Karpas-422 (cell line): ENCODE results near the gene RFXANK. TPM values are rescaled to one million over a fixed set of nuclear protein-coding genes. Genes with fewer than 3 reads are reported as not detected.

Experiments used
- DNase-seq: peaks from one replicate; pipeline ENCODE4 v3.0.0-alpha.2; 2015
- H2AFZ ChIP-seq: fragments of 200-600 bp; sonication (generic); 2 replicates; pipeline ENCODE4 v1.6.1; 2014; ENCODE audit warnings: antibody characterized with exemption, low read length, mixed read lengths
- H3K27ac ChIP-seq: fragments of 200-600 bp; sonication (generic); 2 replicates; pipeline ENCODE4 v1.5.1; 2014; ENCODE audit warnings: mild to moderate bottlenecking, low read length, moderate library complexity
- H3K27me3 ChIP-seq: fragments of 200-600 bp; sonication (generic); 2 replicates; pipeline ENCODE4 v1.6.1; 2014; ENCODE audit warnings: low read length, mixed read lengths
- H3K36me3 ChIP-seq: fragments of 200-600 bp; sonication (generic); 2 replicates; pipeline ENCODE4 v1.6.1; 2014; ENCODE audit warnings: low read length, mixed read lengths; ENCODE audit not compliant: insufficient read depth
- H3K4me1 ChIP-seq: fragments of 200-600 bp; sonication (generic); 2 replicates; pipeline ENCODE4 v1.6.1; 2014; ENCODE audit warnings: mild to moderate bottlenecking, low read length, mixed read lengths
- H3K4me2 ChIP-seq: fragments of 200-600 bp; sonication (generic); 2 replicates; pipeline ENCODE4 v1.6.1; 2014; ENCODE audit warnings: low read length, low read depth, mild to moderate bottlenecking; ENCODE audit not compliant: poor library complexity, severe bottlenecking
- H3K4me3 ChIP-seq: fragments of 200-600 bp; sonication (generic); 2 replicates; pipeline ENCODE4 v1.5.1; 2014; ENCODE audit warnings: mild to moderate bottlenecking, antibody characterized with exemption, low read length, mixed read lengths
- H3K79me2 ChIP-seq: fragments of 200-600 bp; sonication (generic); 2 replicates; pipeline ENCODE4 v1.6.1; 2014; ENCODE audit warnings: mild to moderate bottlenecking, low read length, mixed read lengths
- H3K9ac ChIP-seq: fragments of 200-600 bp; sonication (generic); 2 replicates; pipeline ENCODE4 v1.6.0; 2014; ENCODE audit warnings: low read length
- H3K9me2 ChIP-seq: fragments of 200-600 bp; sonication (generic), shearing (Covaris generic); replicated peaks from 2 replicates; pipeline ENCODE4 v1.6.0; 2014; ENCODE audit warnings: mild to moderate bottlenecking, low read length, moderate library complexity; ENCODE audit not compliant: insufficient read depth
- H3K9me3 ChIP-seq: fragments of 300-700, 200-600 bp; sonication (generic); 2 replicates; pipeline ENCODE4 v1.6.1; 2014; ENCODE audit warnings: low read length, mixed read lengths
- H4K20me1 ChIP-seq: fragments of 200-600 bp; sonication (generic); 2 replicates; pipeline ENCODE4 v1.6.1; 2014; ENCODE audit warnings: mild to moderate bottlenecking, antibody characterized with exemption, low read length, low read depth; ENCODE audit not compliant: insufficient read depth
- small RNA-seq: library from RNA; depleted of rRNA; stranded (forward); fragments of <200 nt; gene quantifications from one replicate; pipeline ENCODE3, GENCODE V24; 2014
- total RNA-seq: library from RNA; depleted of rRNA; stranded (reverse); fragments of >200 nt; shearing (Covaris generic); gene quantifications from 2 replicates; pipeline ENCODE4 v1.2.3, GENCODE V29; 2014; ENCODE audit warnings: low replicate concordance; rRNA removed

Gene RFXANK
- total RNA-seq, 1 experiment from 2014 or later = 176 TPM

GRCh38 chr19:19234220-19234816 is 42.3 kb downstream of the RFXANK start:
- Histone ChIP-seq H3K79me2 (no peaks in the 10 kb centered on the region), H3K9me3 (peaks cover 14% of the 10 kb centered on the region), H3K4me3 (no peak overlapping the region), H3K27ac (no peak overlapping the region), H3K4me2 (no peak overlapping the region), H2AFZ (no peak overlapping the region), H3K4me1 (no peaks in the 10 kb centered on the region), H4K20me1 (no peaks in the 10 kb centered on the region), H3K27me3 (no peaks in the 10 kb centered on the region), H3K36me3 (no peaks in the 10 kb centered on the region), H3K9ac (no peak overlapping the region), H3K9me2 (no peaks in the 10 kb centered on the region)
- DNase-seq = no peak

GRCh38 chr19:19236173-19236572 is 44.1 kb downstream of the RFXANK start:
- no peak overlapping the region for H3K4me3 ChIP-seq
- H3K36me3 ChIP-seq = no peaks in the 10 kb centered on the region
- no peaks in the 10 kb centered on the region for H3K79me2 ChIP-seq
- peaks cover 14% of the 10 kb centered on the region for H3K9me3 ChIP-seq
- H3K9ac ChIP-seq = no peak overlapping the region
- no peak overlapping the region for H2AFZ ChIP-seq
- H3K9me2 ChIP-seq = no peaks in the 10 kb centered on the region
- H3K4me2 ChIP-seq = no peak overlapping the region
- no peaks in the 10 kb centered on the region for H3K4me1 ChIP-seq
- no peak for DNase-seq
- H3K27ac ChIP-seq = no peak overlapping the region
- no peaks in the 10 kb centered on the region for H4K20me1 ChIP-seq
- H3K27me3 ChIP-seq = no peaks in the 10 kb centered on the region

- H3K79me2 ChIP-seq = no peaks in the 10 kb centered on the region
- no peaks in the 10 kb centered on the region for H3K27me3 ChIP-seq
- H3K27ac ChIP-seq = no peak overlapping the region
- no peaks in the 10 kb centered on the region for H3K36me3 ChIP-seq
- peaks cover 14% of the 10 kb centered on the region for H3K9me3 ChIP-seq
- no peak overlapping the region for H2AFZ ChIP-seq
- H3K4me3 ChIP-seq = no peak overlapping the region
- no peak for DNase-seq
- H3K9ac ChIP-seq = no peak overlapping the region
- H4K20me1 ChIP-seq = no peaks in the 10 kb centered on the region
- no peak overlapping the region for H3K4me2 ChIP-seq
- no peaks in the 10 kb centered on the region for H3K4me1 ChIP-seq
- no peaks in the 10 kb centered on the region for H3K9me2 ChIP-seq
These were observed 46.3 kb downstream of the RFXANK start for GRCh38 chr19:19238126-19238894.

GRCh38 chr19:19239675-19240074 is 47.6 kb downstream of the RFXANK start:
- no peak overlapping the region for H2AFZ ChIP-seq
- no peak overlapping the region for H3K4me3 ChIP-seq
- no peaks in the 10 kb centered on the region for H3K79me2 ChIP-seq
- H3K9ac ChIP-seq = no peak overlapping the region
- H3K36me3 ChIP-seq = no peaks in the 10 kb centered on the region
- no peaks in the 10 kb centered on the region for H4K20me1 ChIP-seq
- no peak overlapping the region for H3K27ac ChIP-seq
- H3K4me1 ChIP-seq = no peaks in the 10 kb centered on the region
- no peak overlapping the region for H3K4me2 ChIP-seq
- peaks cover 4% of the 10 kb centered on the region for H3K9me3 ChIP-seq
- no peaks in the 10 kb centered on the region for H3K9me2 ChIP-seq
- H3K27me3 ChIP-seq = no peaks in the 10 kb centered on the region
- no peak for DNase-seq

GRCh38 chr19:19240476-19240875 is 48.4 kb downstream of the RFXANK start:
- no peaks in the 10 kb centered on the region for H3K36me3 ChIP-seq
- H2AFZ ChIP-seq = no peak overlapping the region
- H3K9ac ChIP-seq = no peak overlapping the region
- no peaks in the 10 kb centered on the region for H3K79me2 ChIP-seq
- no peak for DNase-seq
- no peaks in the 10 kb centered on the region for H3K4me1 ChIP-seq
- no peaks in the 10 kb centered on the region for H3K9me2 ChIP-seq
- H3K27ac ChIP-seq = no peak overlapping the region
- H3K9me3 ChIP-seq = peaks cover 3% of the 10 kb centered on the region
- no peaks in the 10 kb centered on the region for H3K27me3 ChIP-seq
- H4K20me1 ChIP-seq = no peaks in the 10 kb centered on the region
- no peak overlapping the region for H3K4me2 ChIP-seq
- no peak overlapping the region for H3K4me3 ChIP-seq

GRCh38 chr19:19250196-19250801 is 58.2 kb downstream of the RFXANK start:
- no peaks in the 10 kb centered on the region for H3K36me3 ChIP-seq
- no peaks in the 10 kb centered on the region for H3K79me2 ChIP-seq

More at GRCh38 chr19:19250196-19250801, 58.2 kb downstream of the RFXANK start:
- Histone ChIP-seq H3K27ac (no peak overlapping the region), H2AFZ (no peak overlapping the region), H3K4me1 (no peaks in the 10 kb centered on the region), H3K9me2 (no peaks in the 10 kb centered on the region), H3K27me3 (no peaks in the 10 kb centered on the region), H3K9ac (no peak overlapping the region), H3K4me3 (no peak overlapping the region), H4K20me1 (no peaks in the 10 kb centered on the region), H3K9me3 (no peaks in the 10 kb centered on the region), H3K4me2 (no peak overlapping the region)
- no peak for DNase-seq

Small RNA genes within 50 kb of the gene (small RNA-seq; reads per million reads assigned to genes)
- not detected for gene RNU6-1028P

Other genes with a start within 250 kb of the RFXANK start
- gene SUGP2, start 158.7 kb upstream of the RFXANK start, total RNA-seq = 71.7 and 74.1 TPM in 2 replicates
- gene ARMC6, start 158.7 kb upstream of the RFXANK start, total RNA-seq = 25.1 and 43.6 TPM in 2 replicates
- gene SLC25A42, start 128.3 kb upstream of the RFXANK start, total RNA-seq = 4.5 and 6.2 TPM in 2 replicates
- gene TMEM161A, start 53.8 kb upstream of the RFXANK start, total RNA-seq = 24.9 and 58.5 TPM in 2 replicates
- 395 and 679 TPM in 2 replicates for gene MEF2B, start 22.0 kb upstream of the RFXANK start, total RNA-seq
- 6.6 and 12.3 TPM in 2 replicates for gene BORCS8, start 106 bp upstream of the RFXANK start, total RNA-seq
- gene NR2C2AP, start 11.2 kb downstream of the RFXANK start, total RNA-seq = 6.9 and 21.4 TPM in 2 replicates
- not detected in 2 replicates for gene NCAN, start 19.7 kb downstream of the RFXANK start, total RNA-seq
- gene TM6SF2, start 81.0 kb downstream of the RFXANK start, total RNA-seq = not detected in 2 replicates
- gene SUGP1, start 128.3 kb downstream of the RFXANK start, total RNA-seq = 21.4 and 49.5 TPM in 2 replicates
- 37.3 and 44.6 TPM in 2 replicates for gene MAU2, start 128.6 kb downstream of the RFXANK start, total RNA-seq
- gene GATAD2A, start 213.4 kb downstream of the RFXANK start, total RNA-seq = 38.4 and 63.4 TPM in 2 replicates